WTC11 (cell line): ENCODE results near the gene SRGAP1. TPM values are rescaled to one million over a fixed set of nuclear protein-coding genes. Genes with fewer than 3 reads are reported as not detected.

Experiments used
- ATAC-seq: fragments of 200-7000 bp; cut with Tn5 transposase; 2 replicates; pipeline ENCODE4 v1.10.0; 2021; ENCODE audit warnings: mild to moderate bottlenecking, moderate library complexity
- CTCF ChIA-PET: fragments of 300-600 bp; sonication (Branson Sonifier 250); formaldehyde crosslinking; loops from one replicate; lab custom pipeline; 2021; ENCODE audit warnings: antibody characterized with exemption; lab: Charles Lee
- POLR2A ChIA-PET: fragments of 350-600 bp; sonication (Branson Sonifier 250); formaldehyde crosslinking; loops from one replicate; lab custom pipeline; 2021; ENCODE audit warnings: antibody characterized with exemption; lab: Charles Lee
- DNase-seq: peaks from one replicate; pipeline ENCODE4 v3.0.0; 2021; ENCODE audit warnings: low spot score
- H3K27ac Mint-ChIP-seq: 2 replicates; pipeline ENCODE4 v1.8.0; 2021; ENCODE audit warnings: mixed read lengths
- H3K27me3 Mint-ChIP-seq: 2 replicates; pipeline ENCODE4 v1.8.0; 2021; ENCODE audit warnings: low read depth, mild to moderate bottlenecking, moderate library complexity, mixed read lengths
- H3K36me3 Mint-ChIP-seq: 2 replicates; pipeline ENCODE4 v1.8.0; 2021; ENCODE audit warnings: mixed read lengths
- H3K4me1 Mint-ChIP-seq: 2 replicates; pipeline ENCODE4 v1.8.0; 2022; ENCODE audit warnings: mixed read lengths
- H3K4me3 Mint-ChIP-seq: 2 replicates; pipeline ENCODE4 v1.8.0; 2021; ENCODE audit warnings: mild to moderate bottlenecking, moderate library complexity, mixed read lengths
- H3K9me3 Mint-ChIP-seq: 2 replicates; pipeline ENCODE4 v1.8.0; 2021; ENCODE audit warnings: mixed read lengths
- ATF3 ChIP-seq: sonication (generic); formaldehyde crosslinking; conservative IDR thresholded peaks from 2 replicates; pipeline ENCODE4 v1.8.1; 2022; ENCODE audit warnings: mild to moderate bottlenecking, missing genetic modification reagents
- CREB1 ChIP-seq: sonication (generic); formaldehyde crosslinking; IDR thresholded peaks from 2 replicates; pipeline ENCODE4 v1.8.0; 2023; ENCODE audit warnings: mild to moderate bottlenecking, missing genetic modification reagents
- CREM ChIP-seq: sonication (generic); formaldehyde crosslinking; IDR thresholded peaks from 2 replicates; pipeline ENCODE4 v1.8.1; 2022; ENCODE audit warnings: mild to moderate bottlenecking, missing genetic modification reagents, moderate library complexity
- ESRRA ChIP-seq: sonication (generic); formaldehyde crosslinking; IDR thresholded peaks from 2 replicates; pipeline ENCODE4 v1.8.1; 2022; ENCODE audit warnings: mild to moderate bottlenecking, missing genetic modification reagents, borderline replicate concordance
- FOXJ3 ChIP-seq: sonication (generic); formaldehyde crosslinking; IDR thresholded peaks from 2 replicates; pipeline ENCODE4 v1.9.0; 2021; ENCODE audit warnings: missing genetic modification reagents, mild to moderate bottlenecking, borderline replicate concordance
- FOXP4 ChIP-seq: sonication (generic); formaldehyde crosslinking; IDR thresholded peaks from 2 replicates; pipeline ENCODE4 v1.8.0; 2022; ENCODE audit warnings: mild to moderate bottlenecking, missing genetic modification reagents
- HMGXB4 ChIP-seq: sonication (generic); formaldehyde crosslinking; IDR thresholded peaks from 2 replicates; pipeline ENCODE4 v1.8.1; 2023; ENCODE audit warnings: mild to moderate bottlenecking, moderate library complexity, missing genetic modification reagents
- IRF1 ChIP-seq: sonication (generic); formaldehyde crosslinking; IDR thresholded peaks from 2 replicates; pipeline ENCODE4 v1.8.0; 2023; ENCODE audit warnings: missing genetic modification reagents
- MXD4 ChIP-seq: fragments of 250-450 bp; sonication (Bioruptor Pico); IDR thresholded peaks from 2 replicates; pipeline ENCODE4 v1.8.0; 2021; ENCODE audit warnings: mild to moderate bottlenecking, moderate library complexity, borderline replicate concordance
- PREB ChIP-seq: sonication (generic); formaldehyde crosslinking; IDR thresholded peaks from 2 replicates; pipeline ENCODE4 v1.8.1; 2022; ENCODE audit warnings: mild to moderate bottlenecking, missing genetic modification reagents, moderate library complexity, borderline replicate concordance
- ZBTB21 ChIP-seq: sonication (generic); formaldehyde crosslinking; IDR thresholded peaks from 2 replicates; pipeline ENCODE4 v1.8.1; 2023; ENCODE audit warnings: mild to moderate bottlenecking, missing genetic modification reagents, borderline replicate concordance
- total RNA-seq: library from RNA; stranded (reverse); gene quantifications from 3 replicates; pipeline ENCODE4 v1.2.3, GENCODE V29; 2021
- TF ChIP-seq, protein P1 (sequence below): fragments of 250-450 bp; sonication (Bioruptor Pico); IDR thresholded peaks from 2 replicates; pipeline ENCODE4 v2.1.2; 2022; ENCODE audit warnings: mild to moderate bottlenecking, moderate library complexity
- TF ChIP-seq, protein P2 (sequence below): sonication (generic); formaldehyde crosslinking; IDR thresholded peaks from 2 replicates; pipeline ENCODE4 v1.8.1; 2022; ENCODE audit warnings: mild to moderate bottlenecking, moderate library complexity, missing genetic modification reagents
- TF ChIP-seq, protein P3 (sequence below): fragments of 250-450 bp; sonication (Bioruptor Pico); conservative IDR thresholded peaks from 2 replicates; pipeline ENCODE4 v1.9.0; 2021; ENCODE audit warnings: mild to moderate bottlenecking
- TF ChIP-seq, protein P4 (sequence below): sonication (generic); formaldehyde crosslinking; IDR thresholded peaks from 2 replicates; pipeline ENCODE4 v1.8.1; 2023; ENCODE audit warnings: mild to moderate bottlenecking, missing genetic modification reagents, borderline replicate concordance

Gene SRGAP1
- total RNA-seq, 1 experiment from 2014 or later, result 10.3 TPM

- TF ChIP-seq HMGXB4, result no peak
- TF ChIP-seq PREB (CRISPR knock-in tag), result no peak
- TF ChIP-seq ZBTB21 (CRISPR knock-in tag), result no peak
- no peak for TF ChIP-seq CREB1 (CRISPR knock-in tag)
- TF ChIP-seq MXD4 (CRISPR knock-in tag), result no peak
- no peak for TF ChIP-seq FOXP4 (CRISPR knock-in tag)
Measured at GRCh38 chr12:64083285-64084210, 239.0 kb downstream of the SRGAP1 start (continued).

DNA sequence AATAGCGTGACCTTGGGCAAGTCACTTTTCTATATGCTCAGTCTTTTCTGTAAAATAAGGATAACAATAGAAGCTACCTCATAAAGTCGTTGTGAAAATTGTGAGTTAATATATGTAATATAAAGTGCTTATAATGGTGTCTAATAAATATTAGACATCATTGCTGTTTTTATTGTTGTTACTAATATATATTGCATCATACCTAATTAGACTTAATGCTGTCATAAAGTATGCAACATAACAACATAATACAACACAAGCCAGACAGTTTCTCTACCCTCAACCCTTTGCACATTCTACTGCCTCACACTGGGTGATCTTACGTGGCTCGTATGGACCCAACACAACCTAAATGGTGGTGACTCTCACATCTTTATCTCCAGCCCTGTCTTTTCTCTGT is 240.7 kb downstream of the SRGAP1 start:
- ATAC-seq (no peak), DNase-seq (no peak)
- ChIA-PET CTCF (interaction anchor here (0.6 kb wide), 1 partner anchor 138 kb away, joined by 4 read pairs; no protein-coding TSS in a partner anchor), POLR2A (no interaction called here)
- H3K4me1 Mint-ChIP-seq, result peaks cover 39% of the 10 kb centered on the region
- no peaks in the 10 kb centered on the region for H3K9me3 Mint-ChIP-seq
- H3K27ac Mint-ChIP-seq, result no peak overlapping the region
- no peaks in the 10 kb centered on the region for H3K27me3 Mint-ChIP-seq
- H3K4me3 Mint-ChIP-seq, result no peak overlapping the region
- TF ChIP-seq FOXJ3, result no peak
- peaks cover 4% of the 10 kb centered on the region; the same call in 1 of the 2 replicates for H3K36me3 Mint-ChIP-seq

DNA sequence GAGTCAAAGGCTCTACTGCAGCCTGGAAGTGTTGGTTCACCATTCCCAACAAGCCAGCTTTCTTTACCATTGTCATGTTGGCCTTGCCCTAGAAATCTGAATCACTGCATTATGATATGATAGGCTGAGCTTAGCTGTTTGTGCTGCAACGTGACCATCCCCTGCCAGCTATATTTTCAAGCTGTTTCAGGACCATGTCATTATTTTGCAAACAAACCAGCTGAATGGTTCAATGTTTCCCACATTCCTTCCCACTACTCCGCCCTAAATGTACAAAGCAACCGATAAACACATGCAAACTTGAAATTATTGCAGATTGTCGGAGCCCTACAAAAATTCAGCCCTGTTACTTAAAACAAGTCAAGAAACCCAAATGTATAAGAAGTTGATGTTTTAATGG is 241.5 kb downstream of the SRGAP1 start:
- Mint-ChIP-seq H3K4me1 (peaks cover 30% of the 10 kb centered on the region), H3K27me3 (no peaks in the 10 kb centered on the region), H3K9me3 (no peaks in the 10 kb centered on the region), H3K27ac (no peak overlapping the region), H3K4me3 (no peak overlapping the region), H3K36me3 (no peaks in the 10 kb centered on the region)
- ATAC-seq, result no peak
- TF ChIP-seq, protein P1, sequence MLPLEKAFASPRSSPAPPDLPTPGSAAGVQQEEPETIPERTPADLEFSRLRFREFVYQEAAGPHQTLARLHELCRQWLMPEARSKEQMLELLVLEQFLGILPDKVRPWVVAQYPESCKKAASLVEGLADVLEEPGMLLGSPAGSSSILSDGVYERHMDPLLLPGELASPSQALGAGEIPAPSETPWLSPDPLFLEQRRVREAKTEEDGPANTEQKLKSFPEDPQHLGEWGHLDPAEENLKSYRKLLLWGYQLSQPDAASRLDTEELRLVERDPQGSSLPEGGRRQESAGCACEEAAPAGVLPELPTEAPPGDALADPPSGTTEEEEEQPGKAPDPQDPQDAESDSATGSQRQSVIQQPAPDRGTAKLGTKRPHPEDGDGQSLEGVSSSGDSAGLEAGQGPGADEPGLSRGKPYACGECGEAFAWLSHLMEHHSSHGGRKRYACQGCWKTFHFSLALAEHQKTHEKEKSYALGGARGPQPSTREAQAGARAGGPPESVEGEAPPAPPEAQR (CRISPR knock-in tag), result no peak
- TF ChIP-seq IRF1 (CRISPR knock-in tag) (no peak), CREM (CRISPR knock-in tag) (no peak), ATF3 (no peak), ESRRA (CRISPR knock-in tag) (no peak)
- TF ChIP-seq, protein P2, sequence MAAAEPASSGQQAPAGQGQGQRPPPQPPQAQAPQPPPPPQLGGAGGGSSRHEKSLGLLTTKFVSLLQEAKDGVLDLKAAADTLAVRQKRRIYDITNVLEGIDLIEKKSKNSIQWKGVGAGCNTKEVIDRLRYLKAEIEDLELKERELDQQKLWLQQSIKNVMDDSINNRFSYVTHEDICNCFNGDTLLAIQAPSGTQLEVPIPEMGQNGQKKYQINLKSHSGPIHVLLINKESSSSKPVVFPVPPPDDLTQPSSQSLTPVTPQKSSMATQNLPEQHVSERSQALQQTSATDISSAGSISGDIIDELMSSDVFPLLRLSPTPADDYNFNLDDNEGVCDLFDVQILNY (CRISPR knock-in tag), result no peak
- TF ChIP-seq, protein P3, sequence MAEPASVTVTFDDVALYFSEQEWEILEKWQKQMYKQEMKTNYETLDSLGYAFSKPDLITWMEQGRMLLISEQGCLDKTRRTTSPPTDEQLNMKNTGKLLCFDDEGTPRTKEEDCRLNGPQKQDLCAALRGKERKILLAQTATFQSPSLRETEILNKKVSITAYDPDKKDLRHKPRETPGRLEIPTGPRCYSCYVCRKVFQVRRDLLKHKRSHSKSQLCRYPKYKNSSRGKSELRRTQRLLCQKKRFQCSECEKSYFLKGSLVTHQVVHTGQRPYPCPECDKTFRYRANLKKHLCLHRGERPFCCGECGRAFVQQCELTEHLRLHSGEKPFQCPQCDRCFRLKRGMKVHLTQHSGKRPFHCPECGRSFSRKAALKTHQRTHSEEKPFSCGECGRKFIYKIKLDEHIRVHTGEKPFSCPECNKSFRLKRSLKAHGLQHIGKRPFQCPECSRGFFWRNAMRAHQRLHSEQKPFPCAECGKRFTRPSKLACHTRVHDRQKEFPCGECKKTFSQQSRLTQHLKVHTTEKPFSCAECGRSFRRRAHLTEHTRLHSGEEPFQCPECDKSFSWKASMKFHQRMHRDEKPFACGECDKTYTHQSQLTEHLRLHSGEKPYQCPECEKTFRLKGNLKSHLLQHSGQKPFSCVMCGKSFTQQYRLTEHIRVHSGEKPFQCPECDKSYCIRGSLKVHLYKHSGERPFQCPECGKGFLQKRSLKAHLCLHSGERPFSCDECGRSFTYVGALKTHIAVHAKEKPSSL (CRISPR knock-in tag), result no peak
- TF ChIP-seq, protein P4, sequence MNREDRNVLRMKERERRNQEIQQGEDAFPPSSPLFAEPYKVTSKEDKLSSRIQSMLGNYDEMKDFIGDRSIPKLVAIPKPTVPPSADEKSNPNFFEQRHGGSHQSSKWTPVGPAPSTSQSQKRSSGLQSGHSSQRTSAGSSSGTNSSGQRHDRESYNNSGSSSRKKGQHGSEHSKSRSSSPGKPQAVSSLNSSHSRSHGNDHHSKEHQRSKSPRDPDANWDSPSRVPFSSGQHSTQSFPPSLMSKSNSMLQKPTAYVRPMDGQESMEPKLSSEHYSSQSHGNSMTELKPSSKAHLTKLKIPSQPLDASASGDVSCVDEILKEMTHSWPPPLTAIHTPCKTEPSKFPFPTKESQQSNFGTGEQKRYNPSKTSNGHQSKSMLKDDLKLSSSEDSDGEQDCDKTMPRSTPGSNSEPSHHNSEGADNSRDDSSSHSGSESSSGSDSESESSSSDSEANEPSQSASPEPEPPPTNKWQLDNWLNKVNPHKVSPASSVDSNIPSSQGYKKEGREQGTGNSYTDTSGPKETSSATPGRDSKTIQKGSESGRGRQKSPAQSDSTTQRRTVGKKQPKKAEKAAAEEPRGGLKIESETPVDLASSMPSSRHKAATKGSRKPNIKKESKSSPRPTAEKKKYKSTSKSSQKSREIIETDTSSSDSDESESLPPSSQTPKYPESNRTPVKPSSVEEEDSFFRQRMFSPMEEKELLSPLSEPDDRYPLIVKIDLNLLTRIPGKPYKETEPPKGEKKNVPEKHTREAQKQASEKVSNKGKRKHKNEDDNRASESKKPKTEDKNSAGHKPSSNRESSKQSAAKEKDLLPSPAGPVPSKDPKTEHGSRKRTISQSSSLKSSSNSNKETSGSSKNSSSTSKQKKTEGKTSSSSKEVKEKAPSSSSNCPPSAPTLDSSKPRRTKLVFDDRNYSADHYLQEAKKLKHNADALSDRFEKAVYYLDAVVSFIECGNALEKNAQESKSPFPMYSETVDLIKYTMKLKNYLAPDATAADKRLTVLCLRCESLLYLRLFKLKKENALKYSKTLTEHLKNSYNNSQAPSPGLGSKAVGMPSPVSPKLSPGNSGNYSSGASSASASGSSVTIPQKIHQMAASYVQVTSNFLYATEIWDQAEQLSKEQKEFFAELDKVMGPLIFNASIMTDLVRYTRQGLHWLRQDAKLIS (CRISPR knock-in tag), result no peak
- no peak for DNase-seq
- ChIA-PET POLR2A (no interaction called here), CTCF (interaction anchor here (0.6 kb wide), 1 partner anchor 138 kb away, joined by 4 read pairs; no protein-coding TSS in a partner anchor)
